ENCODE measurements around the gene BIRC7.
"Not testable (repeated sequence)": the region's sequence is repeated elsewhere in the genome, so short reads cannot be mapped to it uniquely, and the experiment has no call there.

BIRC7 gene

DNA sequence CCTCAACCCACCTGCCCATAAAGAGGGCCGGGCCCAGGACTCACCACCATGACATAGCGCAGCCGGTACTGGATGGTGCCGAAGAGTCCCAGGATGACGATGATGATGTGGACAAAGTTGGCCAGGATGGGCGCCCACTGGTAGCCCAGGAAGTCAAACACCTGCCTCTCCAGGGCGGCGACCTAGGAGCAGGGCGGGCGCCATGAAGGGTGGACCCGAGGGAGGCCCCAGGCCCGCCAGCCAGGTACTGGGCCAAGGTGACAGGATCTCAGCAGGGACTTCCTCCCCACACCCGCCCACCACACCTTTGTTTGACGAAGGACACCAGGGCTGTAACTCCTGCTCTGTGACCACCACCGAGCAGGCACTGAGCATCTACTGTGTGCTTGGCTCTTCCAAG lies 14.2 kb downstream of the BIRC7 start:
- DNase-seq, result no peak

DNA sequence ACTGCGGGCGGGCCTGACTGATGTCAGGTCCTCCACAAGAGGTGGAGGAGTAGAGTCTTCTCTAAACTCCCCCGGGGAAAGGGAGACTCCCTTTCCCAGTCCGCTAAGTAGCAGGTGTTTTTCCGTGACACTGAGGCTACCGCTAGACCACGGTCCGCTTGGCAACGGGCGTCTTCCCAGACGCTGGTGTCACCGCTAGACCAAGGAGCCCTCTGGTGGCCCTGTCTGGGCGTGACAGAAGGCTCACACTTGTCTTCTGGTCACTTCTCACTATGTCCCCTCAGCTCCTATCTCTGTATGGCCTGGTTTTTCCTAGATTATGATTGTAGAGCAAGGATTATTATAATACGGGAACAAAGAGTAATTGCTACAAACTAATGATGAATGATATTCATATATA lies 15.6 kb downstream of the BIRC7 start:
- DNase-seq, result not testable (repeated sequence)

DNA sequence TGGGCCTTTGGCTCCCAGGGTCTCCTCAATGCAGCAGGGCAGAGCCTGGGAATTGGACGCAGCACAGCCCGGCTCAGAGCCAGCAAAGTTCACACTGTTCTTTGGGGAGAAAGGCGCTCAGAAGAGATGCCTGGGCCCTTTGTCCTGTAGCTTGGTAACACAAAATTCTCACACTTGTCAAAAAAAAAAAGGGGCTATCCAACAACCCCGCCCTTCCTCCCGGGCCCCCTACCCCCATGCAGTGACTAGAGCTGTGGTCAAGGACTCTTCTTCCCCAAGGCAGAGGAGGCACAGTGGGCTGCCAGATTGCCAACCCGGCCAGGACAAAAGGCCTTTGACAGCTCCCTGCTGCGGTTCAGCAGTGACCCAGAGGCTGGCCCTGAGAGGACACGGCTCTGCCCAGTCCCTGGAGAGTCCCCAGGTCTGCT lies 16.6 kb downstream of the BIRC7 start:
- DNase-seq, result no peak

DNA sequence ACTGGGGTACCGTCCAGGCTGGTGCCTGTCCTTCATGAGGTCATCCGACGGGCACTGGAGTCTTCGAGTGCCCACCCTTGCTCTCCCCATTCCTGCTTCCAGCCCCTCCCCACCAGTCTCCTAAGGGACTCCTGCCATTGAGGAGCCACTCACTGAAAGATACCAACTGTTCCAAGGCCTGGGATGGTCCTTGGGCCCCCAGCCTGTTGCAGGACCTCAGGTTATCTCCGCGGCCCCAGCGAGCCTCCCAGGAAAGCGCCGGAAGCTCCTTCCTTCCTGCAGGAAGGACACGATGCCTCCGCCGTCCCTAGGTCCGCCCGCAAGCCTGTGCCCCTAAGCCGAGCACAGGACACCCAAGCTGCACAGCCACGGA lies 17.3 kb downstream of the BIRC7 start:
- no peak for DNase-seq

DNA sequence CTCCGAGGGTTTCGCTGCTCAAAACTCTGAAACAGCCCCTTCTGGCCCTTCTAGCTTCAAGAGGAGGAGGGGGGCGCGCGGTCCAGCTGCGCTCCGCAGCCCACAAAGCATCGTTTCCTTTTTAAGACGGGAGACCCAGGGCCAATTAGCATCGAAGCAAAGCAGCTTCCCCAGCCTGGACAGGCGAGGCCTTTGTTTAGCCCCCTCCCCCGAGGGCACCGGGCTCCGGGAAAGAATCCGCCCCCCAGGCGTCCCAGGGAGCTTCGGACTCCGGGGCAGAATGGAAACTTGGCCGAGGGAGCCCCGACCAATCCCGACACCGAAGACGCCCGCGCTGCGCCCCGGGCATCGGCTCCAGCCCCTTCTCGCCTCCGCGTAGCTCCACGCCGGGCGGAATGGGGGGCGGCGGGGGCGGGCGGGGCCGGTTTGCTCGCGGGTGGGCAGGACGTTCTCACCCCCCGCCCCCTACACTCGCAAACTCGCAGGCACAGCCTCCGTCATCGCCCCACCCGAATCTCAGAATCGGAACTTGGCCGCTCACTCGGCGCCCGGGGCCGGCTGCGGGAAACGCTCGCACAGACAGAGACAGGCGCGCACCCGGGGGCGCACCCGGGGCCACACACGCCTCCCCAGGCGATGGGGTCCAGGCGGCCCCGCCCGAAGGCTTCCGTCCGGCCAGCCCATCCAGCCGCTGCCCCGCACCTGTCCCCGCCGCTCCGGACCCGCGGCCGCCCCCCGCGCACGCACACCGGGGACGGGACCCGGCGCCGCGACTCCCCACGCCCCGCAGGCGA lies 17.9 kb downstream of the BIRC7 start:
- no peak for DNase-seq

DNA sequence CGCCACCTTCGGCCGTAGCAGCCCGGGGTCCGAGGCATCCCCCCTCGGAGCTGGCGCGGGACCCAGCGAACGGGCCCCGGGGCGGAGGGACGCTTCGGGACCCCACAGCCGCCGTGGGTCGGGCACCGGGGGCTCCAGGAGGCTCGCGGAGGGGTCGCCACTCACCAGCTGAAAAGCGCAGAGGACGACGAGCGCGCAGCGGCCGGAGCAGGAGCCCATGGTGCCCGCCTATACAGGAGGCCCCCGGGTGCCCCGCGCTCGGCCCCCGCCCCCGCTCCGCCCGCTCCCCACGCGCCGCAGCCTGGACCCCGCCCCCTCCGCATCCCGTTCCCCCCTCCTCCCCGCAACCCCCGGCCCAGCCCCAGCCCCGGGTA lies 18.5 kb downstream of the BIRC7 start, which contains the start of gene NKAIN4:
Gene NKAIN4 (minus strand): TSS at position 232 of the 374 bp plus-strand sequence. CDS start 13 bp downstream, at position 219.
- no peak for DNase-seq

DNA sequence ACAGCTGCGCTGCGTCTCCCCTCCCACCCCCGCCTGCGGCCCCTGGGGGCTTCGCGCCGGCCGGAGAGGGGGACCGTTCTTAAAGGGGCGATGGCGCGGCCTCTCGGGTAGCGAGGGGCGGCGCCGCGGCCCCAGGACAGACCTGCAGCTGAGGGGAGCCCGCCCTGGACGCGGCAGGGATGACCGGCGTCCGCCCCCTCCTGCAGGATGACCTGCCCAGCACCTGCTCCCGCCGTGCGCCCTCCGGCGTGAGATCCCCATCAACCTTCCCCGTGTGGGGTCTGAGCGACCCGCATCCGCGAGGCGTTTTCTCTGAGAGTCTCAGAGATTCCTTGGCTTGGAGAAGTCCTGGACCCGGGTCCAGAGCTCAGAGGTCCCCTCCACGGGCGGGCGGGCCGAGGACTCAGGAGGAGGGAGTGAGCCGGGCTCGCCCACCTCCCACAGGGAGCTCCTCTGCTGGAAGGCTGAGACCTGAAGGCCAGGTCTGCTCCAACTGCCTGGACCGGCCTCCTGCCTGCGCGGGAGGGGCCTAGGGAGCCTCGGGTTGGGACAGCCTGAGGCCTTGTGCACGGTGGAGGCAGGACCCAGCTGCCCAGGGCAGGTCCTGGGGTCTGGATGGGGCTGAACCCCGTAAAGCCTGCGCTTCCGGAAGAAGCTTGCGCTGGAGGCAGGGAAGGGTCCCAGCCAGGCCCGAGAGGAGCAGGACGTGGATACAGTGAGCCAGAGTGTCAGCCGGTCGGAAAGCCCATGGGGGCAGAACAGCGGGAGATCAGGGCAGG lies 19.1 kb downstream of the BIRC7 start:
- DNase-seq, result no peak

DNA sequence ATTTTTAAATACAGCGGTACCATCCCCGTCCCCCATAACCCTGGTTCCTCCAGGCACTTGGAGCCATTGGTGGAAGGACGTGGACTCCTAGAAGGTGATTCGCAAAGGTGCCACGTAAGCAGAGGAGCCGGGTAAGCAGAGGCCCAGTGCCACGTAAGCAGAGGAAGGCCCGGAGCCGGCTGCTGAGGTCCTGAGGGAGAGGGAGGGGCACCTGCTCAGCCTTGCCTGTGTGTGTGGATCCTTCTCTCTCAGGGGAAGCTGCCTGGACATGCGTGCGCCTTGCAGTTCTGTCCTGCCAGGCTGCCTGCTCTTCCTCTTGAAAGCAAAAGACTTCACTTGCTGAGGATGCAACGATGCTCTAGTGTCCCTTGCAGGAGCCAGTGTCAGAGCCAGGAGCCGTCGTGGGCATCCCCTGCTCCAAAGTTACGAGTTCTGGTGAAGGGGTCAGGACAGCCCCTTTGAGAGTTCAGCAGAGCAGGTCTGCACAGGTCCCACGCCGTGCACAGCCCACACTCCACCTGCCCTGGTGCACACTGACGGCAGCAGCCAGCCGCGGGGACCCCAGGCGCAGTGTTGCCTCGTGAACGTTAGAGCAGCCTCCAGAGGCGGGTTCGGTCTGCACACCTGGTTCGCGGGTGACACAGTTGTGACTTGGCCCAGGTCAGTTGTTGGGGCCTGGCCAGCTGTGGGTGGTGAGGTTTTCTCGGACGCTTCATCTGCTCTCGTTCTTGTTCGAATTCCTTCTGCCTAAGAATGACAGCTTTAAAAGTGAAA lies 20.4 kb downstream of the BIRC7 start:
- peak; percentile 15 for DNase-seq

DNA sequence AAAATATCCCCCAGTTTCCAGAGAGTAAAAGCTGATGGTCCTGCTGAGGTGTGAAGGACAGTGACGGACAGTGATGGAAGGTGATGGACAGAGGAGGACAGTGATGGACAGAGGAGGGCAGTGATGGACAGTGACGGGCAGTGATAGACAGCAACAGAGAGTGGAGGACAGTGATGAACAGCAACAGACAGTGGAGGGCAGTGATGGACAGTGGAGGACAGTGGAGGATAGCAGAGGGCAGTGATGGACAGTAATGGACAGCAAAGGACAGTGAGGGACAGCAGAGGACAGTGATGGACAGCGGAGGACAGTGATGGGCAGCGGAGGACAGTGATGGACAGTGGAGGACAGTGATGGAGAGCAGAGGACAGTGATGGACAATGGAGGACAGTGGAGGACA lies 21.2 kb downstream of the BIRC7 start:
- DNase-seq, result no peak

DNA sequence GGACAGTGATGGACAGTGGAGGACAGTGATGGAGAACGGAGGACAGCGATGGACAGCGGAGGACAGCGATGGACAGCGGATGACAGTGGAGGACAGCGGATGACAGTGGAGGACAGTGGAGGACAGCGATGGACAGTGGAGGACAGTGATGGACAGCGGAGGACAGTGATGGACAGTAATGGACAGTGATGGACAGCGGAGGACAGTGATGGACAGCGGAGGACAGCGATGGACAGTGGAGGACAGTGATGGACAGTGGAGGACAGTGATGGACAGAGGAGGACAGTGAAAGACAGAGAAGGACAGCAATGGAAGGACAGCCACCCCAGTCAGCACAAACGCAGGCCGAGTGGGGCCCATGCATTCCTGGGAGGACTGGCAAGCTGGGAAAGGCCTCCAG lies 21.9 kb downstream of the BIRC7 start:
- DNase-seq, result no peak

DNA sequence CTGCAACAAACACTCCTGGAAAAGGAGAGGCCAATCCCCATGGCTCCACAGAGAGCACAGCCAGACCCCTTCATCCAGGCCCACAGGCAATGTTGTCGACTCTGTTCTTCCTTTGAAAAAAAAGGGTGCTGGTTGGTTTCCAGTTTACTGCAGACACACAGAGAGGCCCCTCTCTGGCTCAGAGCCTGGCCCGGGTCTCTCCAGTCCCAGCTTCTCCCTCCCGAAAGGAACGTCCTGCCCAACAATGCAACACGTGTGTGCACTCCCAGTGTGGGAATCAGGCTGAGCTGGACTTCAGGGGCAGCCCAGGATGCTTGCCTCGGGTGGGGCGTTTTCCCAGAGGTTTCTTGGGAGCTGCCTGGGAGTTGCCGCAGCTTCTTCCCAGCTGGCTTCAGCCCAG lies 23.1 kb downstream of the BIRC7 start:
- no peak for DNase-seq

DNA sequence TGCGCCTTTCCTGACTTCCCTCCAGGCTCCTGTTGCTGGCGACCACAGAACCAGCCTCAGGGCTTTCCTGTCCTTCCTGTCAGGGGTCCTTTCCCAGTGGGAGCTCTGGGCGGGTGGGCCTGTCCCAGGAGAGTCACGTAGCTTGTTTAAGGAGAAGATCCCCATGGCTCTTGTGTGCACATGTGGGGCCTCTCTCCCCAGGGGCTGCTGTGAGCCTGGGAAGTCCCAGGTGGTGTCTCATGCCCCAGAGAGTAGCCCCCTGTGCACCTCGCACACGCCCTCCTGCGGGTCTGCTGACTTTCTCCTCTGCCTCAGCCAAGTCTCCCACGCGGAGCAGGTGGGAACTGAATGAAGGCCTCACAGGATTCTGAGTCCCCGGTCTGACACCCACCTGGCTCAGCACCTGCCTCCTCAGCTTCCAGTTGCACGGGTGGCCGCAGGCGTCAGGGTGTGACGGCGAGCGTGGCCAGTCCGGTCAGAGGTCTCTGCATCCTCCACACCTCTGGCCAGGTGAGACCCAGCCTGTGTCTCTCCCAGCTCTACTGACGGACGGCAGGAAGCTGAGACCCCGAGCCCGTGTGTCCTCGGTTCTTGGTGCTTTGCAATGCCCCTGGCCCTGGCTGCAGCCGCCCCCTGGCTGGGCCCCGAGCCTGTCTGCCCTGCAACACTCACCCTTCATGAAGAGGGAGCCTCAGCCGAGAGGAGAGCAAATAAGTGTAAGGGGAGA lies 24.2 kb downstream of the BIRC7 start:
- DNase-seq, result no peak

DNA sequence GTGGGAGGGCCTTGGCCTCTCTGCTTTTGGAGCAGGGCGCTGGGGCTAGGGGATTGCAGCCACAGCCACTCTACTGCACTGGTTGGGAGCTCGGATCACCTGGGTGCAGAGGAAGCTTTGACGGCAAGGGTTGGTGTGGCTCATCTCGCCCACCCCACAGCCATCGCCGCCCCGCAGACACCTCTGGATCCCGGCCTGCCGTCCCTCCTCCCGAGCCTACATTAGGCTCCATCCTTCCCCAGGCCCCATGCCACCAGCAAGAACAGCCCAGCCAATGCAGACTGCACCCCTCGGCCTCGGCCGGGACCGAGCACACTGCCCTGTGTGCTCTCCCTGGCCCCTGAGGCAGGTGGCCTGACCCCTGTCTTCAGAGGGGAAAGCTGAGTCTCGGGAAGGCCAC lies 24.8 kb downstream of the BIRC7 start:
- DNase-seq, result no peak

DNA sequence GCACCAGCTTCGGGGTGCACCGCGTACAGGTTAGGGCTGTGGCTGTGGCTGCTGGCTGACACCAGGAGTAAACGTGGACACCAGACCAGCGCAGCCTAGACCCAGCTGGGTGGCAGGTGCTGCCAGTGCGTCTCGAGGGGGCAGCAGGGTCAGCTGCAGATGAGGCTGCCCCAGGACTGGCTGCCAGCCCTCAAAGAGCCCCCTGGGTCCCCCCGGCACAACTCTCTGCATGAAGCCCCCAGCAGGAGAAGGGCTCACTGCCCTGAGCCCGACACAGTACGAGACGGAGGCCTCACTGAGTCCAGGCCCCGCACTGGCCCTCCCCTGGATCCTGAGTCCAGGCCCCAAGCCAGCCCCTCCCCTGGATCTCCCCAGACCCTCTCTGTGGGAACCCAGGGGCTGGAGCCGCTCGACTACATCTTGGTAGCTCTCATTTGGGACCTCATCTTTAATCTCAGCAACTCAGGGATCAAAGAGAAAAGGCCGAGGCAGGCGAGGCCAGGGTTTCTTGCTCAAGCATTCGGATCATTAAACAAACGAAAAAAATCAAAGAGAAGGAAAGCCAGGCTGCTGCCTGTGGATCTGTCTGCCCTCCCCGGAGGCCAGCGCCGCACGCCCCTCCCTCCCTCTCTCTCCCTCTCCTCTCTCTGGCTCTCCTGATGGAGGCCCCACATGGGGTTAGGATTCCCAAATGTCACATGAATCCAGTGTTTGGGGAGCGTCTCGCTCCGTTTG lies 25.5 kb downstream of the BIRC7 start:
- DNase-seq, result no peak

DNA sequence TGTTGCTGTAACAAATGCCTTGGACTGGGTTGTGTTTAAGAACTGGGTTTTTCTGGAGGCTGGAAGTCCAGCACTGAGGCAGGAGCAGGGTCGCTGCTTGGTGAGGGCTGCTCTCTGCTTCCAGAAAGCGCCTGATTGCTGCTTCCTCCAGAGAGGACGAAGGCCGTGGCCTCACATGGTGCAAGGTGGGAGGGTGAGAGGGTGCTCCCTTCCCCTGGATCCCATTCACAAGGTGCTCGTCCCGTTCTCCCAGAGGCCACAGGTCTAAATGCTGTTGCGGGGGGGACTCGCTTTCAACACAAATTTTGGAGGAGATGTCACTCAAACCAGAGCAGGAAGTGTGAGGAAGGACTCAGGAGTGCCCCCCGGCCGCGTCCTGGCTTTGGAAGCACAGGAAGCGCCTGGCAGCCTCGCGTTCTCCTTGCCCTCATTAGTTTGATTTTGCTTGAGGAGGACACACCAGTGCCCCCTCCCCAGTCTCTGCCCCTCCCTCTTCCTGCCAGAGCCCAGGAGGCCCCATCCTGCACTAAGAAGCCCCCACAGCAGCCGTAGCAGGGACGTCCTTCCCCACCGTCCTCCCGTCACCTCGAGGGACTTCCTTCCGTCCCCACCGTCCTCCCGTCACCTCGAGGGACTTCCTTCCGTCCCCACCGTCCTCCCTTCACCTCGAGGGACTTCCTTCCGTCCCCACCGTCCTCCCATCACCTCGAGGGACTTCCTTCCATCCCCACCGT lies 26.3 kb downstream of the BIRC7 start:
- no peak for DNase-seq

DNA sequence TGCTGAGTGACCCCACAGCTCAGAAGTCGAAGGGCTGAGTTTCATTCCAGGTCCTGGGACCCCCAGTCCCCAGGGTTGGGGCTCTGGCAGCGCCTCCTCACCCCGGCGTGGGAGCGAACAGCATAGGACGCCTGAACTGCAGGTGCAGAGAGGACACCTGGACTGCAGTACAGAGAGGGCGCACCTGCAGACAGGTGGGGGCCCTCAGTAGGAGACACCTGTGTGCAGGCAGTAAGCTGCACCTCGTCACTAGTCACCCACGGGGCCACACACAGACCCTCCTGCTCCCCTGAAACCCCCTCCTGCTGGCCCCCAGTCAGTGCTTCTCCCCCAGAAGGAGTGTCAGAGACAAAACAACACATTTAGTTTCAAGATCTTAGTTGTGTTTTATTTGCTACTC lies 27.1 kb downstream of the BIRC7 start:
- no peak for DNase-seq

DNA sequence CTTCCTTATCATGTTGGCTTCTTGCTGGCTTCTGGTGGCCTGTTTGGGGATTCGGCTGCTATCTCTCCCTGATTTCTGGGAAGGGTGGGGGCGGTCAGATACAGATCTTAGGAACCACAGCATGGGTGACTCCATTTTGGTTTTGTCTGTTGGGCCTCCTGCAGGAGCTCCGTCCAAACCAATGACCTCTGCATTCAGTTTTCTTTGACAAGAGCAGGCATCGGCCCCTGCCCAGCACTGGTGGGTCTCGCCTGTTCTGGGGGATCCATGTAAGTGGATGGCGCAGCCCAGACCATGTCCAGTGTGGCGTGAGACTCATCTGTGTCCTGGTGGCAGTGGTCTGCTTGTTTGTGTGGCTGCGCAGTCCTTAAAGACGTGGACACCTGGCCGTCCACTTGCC lies 28.3 kb downstream of the BIRC7 start:
- no peak for DNase-seq

DNA sequence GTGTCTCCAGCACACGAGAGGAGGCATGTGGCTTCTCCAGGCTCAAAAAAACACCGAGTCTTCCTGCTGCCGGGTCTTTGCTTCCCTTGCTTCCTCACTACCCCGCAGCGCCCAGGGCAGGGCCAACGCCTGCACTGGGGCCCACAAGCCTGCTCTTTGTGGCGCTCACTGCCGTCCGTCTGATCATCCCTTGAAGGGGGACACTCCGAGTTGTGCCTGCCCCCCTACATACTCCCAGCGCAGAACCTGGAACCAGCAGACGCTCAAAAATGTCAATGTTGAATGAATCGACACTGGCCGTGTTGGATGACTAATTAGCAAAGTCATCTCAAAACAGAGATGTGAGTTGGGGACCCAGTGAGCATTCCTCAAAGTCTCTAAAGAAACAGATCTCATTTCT lies 28.8 kb downstream of the BIRC7 start:
- no peak for DNase-seq

DNA sequence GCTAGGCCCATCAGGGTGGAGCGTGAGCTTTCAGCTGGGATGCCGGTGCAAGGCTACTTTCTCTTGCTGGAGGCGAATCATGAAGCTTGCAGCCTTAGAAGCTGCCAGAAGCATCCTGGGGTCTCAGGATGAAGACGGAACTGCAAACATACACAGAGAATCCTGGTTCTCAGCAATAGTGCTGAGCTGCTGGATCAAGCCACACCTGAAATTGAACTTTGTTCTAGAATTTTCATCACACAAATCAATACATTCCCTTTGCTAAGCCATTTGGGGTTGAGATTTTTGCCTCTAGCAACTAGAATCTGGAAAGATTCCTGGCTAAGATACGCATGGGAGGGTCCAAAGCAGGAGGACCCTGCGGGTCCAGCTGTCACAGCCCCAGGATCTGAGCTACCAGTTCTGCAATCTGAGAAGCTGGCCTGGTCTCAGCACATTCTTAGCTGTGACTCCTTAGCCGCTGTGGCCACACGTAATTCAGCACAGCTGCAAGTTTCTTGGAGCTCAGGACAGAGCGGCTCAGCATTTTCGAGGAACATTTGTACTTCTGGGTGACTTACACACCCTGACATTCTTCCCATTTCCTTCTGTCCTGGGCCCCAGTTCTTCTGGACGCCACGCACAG lies 30.3 kb downstream of the BIRC7 start:
- DNase-seq, result no peak

DNA sequence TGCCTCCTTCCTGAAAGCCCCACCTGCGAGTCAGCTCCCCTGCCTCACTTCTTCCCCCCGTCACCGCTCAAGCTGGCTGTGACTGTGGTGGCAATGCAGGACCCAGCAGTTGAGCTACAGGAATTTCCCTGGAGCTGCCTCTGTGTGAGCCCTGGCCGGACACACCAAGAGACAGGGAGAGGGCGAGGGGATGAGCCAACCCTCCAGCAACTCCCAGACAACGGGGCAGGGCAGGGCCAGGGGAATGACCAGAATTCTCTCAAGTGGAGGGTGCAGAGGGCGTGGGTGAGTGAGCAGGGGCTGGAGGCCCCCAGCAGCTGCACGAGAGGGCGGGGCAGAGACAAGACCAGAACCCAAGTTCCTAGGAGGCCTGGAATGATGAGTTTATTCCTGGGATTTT lies 32.0 kb downstream of the BIRC7 start:
- no peak for DNase-seq

DNA sequence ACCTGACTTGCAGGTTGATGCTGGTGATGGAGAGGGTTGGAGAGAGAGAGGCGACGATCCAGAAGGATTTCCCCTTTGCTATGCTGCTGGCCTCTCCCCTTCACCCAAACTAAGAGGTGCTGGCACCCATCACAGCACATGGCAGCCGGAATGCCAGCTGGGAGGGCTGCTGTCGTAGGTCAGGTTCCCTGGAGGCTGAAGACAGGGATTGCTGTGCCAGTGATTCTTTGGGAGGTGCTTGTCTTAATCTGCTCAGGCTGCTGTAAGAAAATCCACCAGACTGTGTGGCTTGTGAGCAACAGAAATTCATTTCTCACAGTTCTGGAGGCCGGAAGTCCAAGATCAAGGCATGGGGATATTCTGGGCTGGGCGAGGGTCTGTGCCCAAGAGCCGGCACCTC lies 32.6 kb downstream of the BIRC7 start:
- DNase-seq, result no peak
